ENCODE measurements around the gene PSMB2. TPM values are rescaled to one million over a fixed set of nuclear protein-coding genes. Genes with fewer than 3 reads are reported as not detected.

PSMB2 gene
- total RNA-seq, 1 experiment from 2014 or later, result 122 TPM

GRCh38 chr1:35663434-35663833, 22.1 kb upstream of the PSMB2 start:
- no peak for TF ChIP-seq ZBTB33 (IDR thresholded peaks at IDR 0.05; ENCODE audit: extremely low read depth, insufficient replicate concordance, low read length)
- no peak for TF ChIP-seq CEBPB (IDR thresholded peaks at IDR 0.05; ENCODE audit: low read depth)
- TF ChIP-seq YY1 (IDR thresholded peaks at IDR 0.05; ENCODE audit: extremely low read depth, insufficient replicate concordance, low read depth, low read length), result no peak
- no peak for TF ChIP-seq FOSL1 (IDR thresholded peaks at IDR 0.05; ENCODE audit: low read depth)
- no peak for TF ChIP-seq SIN3A (IDR thresholded peaks at IDR 0.05; ENCODE audit: low read depth)
- TF ChIP-seq ELF1 (IDR thresholded peaks at IDR 0.05; ENCODE audit: borderline replicate concordance, low read depth), result no peak
- Histone ChIP-seq H3K27me3 (ENCODE audit: insufficient read depth, low read length) (peaks cover 24% of the 10 kb centered on the region; the same call in 1 of the 2 replicates), H3K9ac (ENCODE audit: low read length) (no peak overlapping the region), H3K4me3 (replicated peaks in 1 of 2; ENCODE audit: low read depth in 1 of 2, low read length in 2 of 2) (no peak overlapping the region), H3K4me1 (ENCODE audit: control insufficient read depth in 1 of 2, insufficient read depth in 2 of 2, low read length in 2 of 2) (no peaks in the 10 kb centered on the region), H3K27ac (ENCODE audit: low read depth, low read length) (no peak overlapping the region), H3K4me2 (ENCODE audit: low read length) (no peak overlapping the region), H2AFZ (ENCODE audit: low read depth, low read length, poor library complexity, severe bottlenecking) (no peak overlapping the region), H3K36me3 (ENCODE audit: control insufficient read depth in 1 of 2, insufficient read depth in 2 of 2, low read length in 2 of 2) (no peaks in the 10 kb centered on the region), H3K9me3 (ENCODE audit: control insufficient read depth in 1 of 2, insufficient read depth in 1 of 2, low read depth in 1 of 2, low read length in 2 of 2) (no peaks in the 10 kb centered on the region), H3K79me2 (ENCODE audit: insufficient read depth, low read length) (no peaks in the 10 kb centered on the region), H4K20me1 (ENCODE audit: insufficient read depth) (no peaks in the 10 kb centered on the region), H3K9me2 (ENCODE audit: insufficient read depth) (no peaks in the 10 kb centered on the region)
- no TSS peak for BruUV-seq (replicated peaks)
- DNase-seq (ENCODE audit: low read depth, low spot score) (no peak), ATAC-seq (no peak)
- CTCF ChIA-PET, result no interaction called here
- RAD21 ChIA-PET (ENCODE audit: low non-redundant PET in 1 of 2, low total read pairs in 2 of 2, uncharacterized antibody in 2 of 2, unreplicated experiment in 2 of 2), result no interaction called here
- POLR2A ChIA-PET, result no interaction called here
- intact Hi-C loops (cut with micrococcal nuclease), result no loop called here

GRCh38 chr1:35661474-35661795, 20.1 kb upstream of the PSMB2 start:
- POLR2A ChIA-PET, result no interaction called here
- H3K79me2 ChIP-seq (ENCODE audit: insufficient read depth, low read length), result no peaks in the 10 kb centered on the region

More at GRCh38 chr1:35661474-35661795, 20.1 kb upstream of the PSMB2 start:
- Histone ChIP-seq H2AFZ (ENCODE audit: low read depth, low read length, poor library complexity, severe bottlenecking) (no peak overlapping the region), H3K27ac (ENCODE audit: low read depth, low read length) (no peak overlapping the region), H3K27me3 (ENCODE audit: insufficient read depth, low read length) (peaks cover 18% of the 10 kb centered on the region; the same call in 1 of the 2 replicates), H4K20me1 (ENCODE audit: insufficient read depth) (no peaks in the 10 kb centered on the region), H3K9me3 (ENCODE audit: control insufficient read depth in 1 of 2, insufficient read depth in 1 of 2, low read depth in 1 of 2, low read length in 2 of 2) (no peaks in the 10 kb centered on the region), H3K4me1 (ENCODE audit: control insufficient read depth in 1 of 2, insufficient read depth in 2 of 2, low read length in 2 of 2) (no peaks in the 10 kb centered on the region), H3K4me3 (replicated peaks in 1 of 2; ENCODE audit: low read depth in 1 of 2, low read length in 2 of 2) (no peak overlapping the region), H3K36me3 (ENCODE audit: control insufficient read depth in 1 of 2, insufficient read depth in 2 of 2, low read length in 2 of 2) (no peaks in the 10 kb centered on the region), H3K4me2 (ENCODE audit: low read length) (no peak overlapping the region), H3K9ac (ENCODE audit: low read length) (no peak overlapping the region), H3K9me2 (ENCODE audit: insufficient read depth) (no peaks in the 10 kb centered on the region)
- intact Hi-C loops (cut with micrococcal nuclease), result no loop called here
- RAD21 ChIA-PET (ENCODE audit: low non-redundant PET in 1 of 2, low total read pairs in 2 of 2, uncharacterized antibody in 2 of 2, unreplicated experiment in 2 of 2), result no interaction called here
- no peak for TF ChIP-seq EGR1 (IDR thresholded peaks at IDR 0.05; ENCODE audit: low read depth)
- TF ChIP-seq CEBPB (IDR thresholded peaks at IDR 0.05; ENCODE audit: low read depth), result no peak
- no peak for TF ChIP-seq ZNF274 (IDR thresholded peaks at IDR 0.05; ENCODE audit: low read depth, low read length)
- no peak for TF ChIP-seq POLR2A (IDR thresholded peaks at IDR 0.05; ENCODE audit: borderline replicate concordance, extremely low read depth, insufficient read depth, insufficient read length)
- no peak for TF ChIP-seq REST (IDR thresholded peaks at IDR 0.05; ENCODE audit: low read depth)
- BruUV-seq (replicated peaks), result no TSS peak
- ATAC-seq (no peak), DNase-seq (ENCODE audit: low read depth, low spot score) (no peak)
- CTCF ChIA-PET, result no interaction called here

Data from HCT116 (cell line).